Measurements from ENCODE around the gene PEF1.
A peak's percentile ranks its signal among the peaks of the same experiment; 100 is the strongest.

Gene PEF1

DNA sequence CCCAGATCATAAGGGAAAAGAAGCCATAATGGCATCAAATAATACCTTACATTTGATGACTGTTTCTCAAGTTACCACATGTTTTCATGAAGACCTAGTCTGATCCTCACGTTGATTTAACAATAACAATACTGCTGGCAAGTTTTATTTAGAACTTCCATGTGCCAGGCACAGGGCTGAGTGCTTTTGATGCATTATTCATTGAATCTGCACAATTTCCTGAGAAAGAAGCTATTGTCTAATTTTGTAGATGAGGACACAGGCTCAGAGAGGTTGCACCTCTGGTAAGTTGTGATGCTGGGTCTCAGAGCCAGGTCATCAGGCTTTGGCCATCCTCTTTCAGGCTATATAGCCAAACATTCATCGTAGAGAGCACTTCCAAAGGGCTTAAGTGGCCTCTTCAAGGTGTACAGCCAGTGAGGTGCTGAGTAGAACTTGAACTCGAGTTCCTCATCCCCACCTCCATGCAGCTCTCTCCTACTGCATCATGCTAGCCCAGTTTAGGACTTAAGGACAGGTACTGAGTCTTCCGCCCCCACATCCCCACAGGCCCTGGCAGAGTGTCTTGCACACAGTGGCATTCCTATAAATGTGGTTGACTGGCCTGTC lies 8.3 kb upstream of the PEF1 start:
- DNase-seq, result no peak

GRCh38 chr1:31651766-31652165 lies 7.1 kb upstream of the PEF1 start:
- DNase-seq, result no peak

DNA sequence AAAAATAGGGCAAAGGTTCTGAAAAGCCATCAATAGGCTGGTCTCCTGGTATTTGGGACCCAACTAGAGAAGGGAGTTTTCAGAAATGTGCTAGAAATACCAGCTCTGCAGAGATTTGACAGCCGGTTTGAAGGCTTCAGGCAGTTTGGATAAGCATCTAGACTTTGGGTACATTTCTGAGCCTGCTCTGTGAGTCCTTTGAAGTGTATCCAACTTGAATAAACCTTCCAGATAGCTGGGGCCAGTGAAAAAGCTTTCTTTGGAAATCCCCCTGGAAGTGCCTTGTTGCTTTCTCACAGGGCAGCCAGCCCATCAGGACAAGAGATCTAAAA lies 6.4 kb upstream of the PEF1 start:
- no peak for DNase-seq

DNA sequence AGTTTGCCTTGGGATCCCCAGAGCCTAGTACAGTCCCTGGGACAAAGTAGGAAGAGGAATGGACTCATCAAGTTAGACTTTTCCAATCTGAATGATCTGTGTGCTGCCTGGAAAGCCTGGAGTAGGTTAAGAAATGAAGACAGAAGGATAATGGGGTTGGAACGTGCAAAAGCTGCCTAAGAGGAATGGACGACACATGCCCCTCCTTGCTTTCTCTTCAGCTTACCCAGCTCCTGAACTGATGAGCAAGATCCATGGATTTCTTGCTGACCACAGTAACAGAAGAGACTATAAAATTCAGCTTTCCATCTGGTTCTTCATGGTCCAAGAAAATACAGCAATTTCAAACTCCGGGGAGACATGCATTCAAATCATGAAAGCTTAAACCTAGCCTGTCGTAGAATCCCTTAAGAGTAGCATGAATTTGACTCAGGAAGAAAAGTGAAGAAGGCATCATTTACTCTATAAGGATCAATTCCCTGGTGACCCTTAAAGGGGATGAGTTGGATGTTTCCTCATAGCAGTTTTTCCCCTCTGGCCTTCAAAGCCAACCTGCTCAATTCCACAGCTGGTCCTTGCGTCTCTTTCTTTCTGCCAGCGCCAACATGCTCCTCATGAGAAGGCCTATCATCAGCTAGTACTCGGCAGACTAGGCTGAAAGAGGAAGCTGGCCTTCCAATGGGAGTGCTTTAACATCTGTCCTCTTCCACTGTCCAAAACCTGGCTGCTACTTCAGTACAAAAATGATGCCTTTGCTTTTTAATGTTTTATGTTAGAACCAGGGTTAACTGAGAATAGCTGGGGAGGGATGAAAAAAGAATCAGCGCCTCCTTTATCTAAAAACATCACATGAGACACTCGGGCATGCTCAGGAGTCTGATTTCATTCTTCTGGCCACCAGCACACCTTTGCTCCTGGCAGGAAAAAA lies 5.7 kb upstream of the PEF1 start:
- DNase-seq, result no peak

- no peak for DNase-seq
Observed at GRCh38 chr1:31648641-31649357, 4.1 kb upstream of the PEF1 start.

- DNase-seq, result no peak
Observed at GRCh38 chr1:31648190-31648589, 3.5 kb upstream of the PEF1 start.

DNA sequence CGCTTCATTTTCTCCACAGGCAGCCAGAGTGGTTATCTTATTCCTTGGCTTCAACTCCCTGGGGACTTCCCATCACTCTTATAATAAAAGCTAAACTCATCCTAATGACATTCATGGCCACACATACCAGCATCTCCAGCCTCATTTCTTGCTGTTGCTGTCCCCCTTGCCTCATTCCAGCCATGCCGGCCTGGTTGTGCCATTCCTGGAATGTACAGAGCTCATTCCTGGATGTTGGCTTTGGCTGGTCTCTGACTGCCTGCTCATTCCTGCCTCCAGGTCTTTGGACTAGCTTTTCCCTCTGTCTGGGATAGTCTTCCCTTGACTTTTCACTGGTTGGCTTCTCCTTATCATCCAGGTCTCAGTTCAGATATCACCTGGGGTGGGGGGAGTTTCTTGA lies 2.4 kb upstream of the PEF1 start:
- DNase-seq, result no peak

DNA sequence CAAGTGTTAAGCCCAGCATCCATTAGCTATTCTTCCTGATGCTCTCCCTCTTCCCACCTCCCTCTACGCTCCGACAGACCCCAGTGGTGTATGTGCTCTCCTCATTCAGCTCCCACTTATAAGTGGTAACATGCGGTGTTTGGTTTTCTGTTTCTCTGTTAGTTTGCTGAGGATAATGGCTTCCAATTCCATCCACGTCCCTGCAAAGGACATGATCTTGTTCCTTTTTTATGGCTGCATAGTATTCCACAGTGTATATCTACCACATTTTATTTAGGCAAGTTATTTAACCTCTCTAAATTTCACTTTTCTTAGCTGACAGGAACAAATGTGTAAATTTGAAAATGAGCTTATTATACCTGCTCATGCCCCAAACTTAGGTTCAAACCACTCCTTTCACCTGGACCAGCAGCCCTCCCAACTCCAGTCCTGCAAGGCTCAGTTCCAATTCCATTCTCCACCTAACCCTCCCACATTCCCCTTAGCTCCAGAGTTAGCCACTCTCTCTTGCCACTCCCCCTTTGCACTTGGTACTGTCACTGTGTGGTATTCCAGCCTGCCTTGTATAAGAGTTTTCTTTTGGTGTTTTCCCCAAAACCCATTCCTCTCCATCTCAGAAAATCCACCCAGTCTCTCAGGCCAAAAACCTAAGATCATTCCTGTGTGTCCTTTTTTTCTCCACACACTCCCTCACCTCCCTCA lies 1.7 kb upstream of the PEF1 start:
- DNase-seq, result no peak

GRCh38 chr1:31645274-31645568 lies 545 bp upstream of the PEF1 start:
- no peak for DNase-seq

DNA sequence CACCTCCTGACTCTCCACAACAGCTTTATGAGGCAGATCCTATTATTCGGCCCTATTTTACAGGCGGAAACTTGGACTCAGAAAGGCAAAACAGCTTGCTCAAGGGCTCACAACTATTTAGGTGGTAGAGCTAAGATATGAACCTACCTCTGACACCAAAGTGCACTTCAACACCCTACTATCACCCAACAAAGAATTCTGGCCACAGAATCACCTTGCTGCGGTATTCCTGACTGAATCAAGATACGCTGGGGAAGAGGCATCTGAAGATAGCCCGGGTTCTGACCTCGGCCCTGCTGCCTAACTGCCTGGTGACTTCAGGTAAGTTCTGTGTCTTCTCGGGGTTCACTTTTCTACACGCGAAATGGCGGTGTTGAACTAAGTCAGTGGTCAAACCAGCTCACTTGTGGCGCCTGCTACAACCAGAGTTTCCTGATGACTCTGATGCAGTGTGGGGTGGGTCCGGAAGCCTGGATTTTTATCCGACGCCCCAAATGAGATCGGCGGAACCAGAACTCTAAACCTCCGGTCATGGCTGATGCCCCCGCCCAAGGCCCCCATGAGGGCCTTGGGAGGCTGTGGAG lies 608 bp downstream of the PEF1 start:
- DNase-seq, result no peak

DNA sequence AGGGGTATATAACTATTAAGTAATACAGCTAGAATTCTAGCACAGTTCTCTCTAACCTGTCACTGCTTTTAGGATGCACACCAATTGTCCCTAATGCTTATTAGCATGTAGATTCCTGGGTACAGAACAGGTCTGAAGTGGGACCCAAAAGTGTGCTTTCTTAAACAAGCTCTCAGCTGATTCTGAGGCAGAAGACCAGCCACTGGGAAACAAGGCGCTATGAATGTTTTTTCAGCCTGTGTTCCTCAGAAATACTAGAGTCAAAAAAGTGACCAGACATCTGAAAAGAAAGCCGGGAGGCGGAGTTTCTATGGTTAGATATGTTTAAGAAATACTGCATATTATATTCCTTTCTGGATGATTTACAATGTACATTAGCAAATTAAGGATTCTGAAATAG lies 1.8 kb downstream of the PEF1 start:
- DNase-seq, result no peak

GRCh38 chr1:31642366-31642765 lies 2.3 kb downstream of the PEF1 start:
- no peak for DNase-seq

- no peak for DNase-seq
Observed at GRCh38 chr1:31640964-31641363, 3.7 kb downstream of the PEF1 start.

GRCh38 chr1:31640179-31640578 lies 4.5 kb downstream of the PEF1 start:
- no peak for DNase-seq

GRCh38 chr1:31639543-31639942 lies 5.1 kb downstream of the PEF1 start:
- DNase-seq, result no peak

GRCh38 chr1:31637915-31638673 lies 6.6 kb downstream of the PEF1 start:
- peak; percentile 55 for DNase-seq

GRCh38 chr1:31633117-31633516 lies 11.6 kb downstream of the PEF1 start:
- no peak for DNase-seq

DNA sequence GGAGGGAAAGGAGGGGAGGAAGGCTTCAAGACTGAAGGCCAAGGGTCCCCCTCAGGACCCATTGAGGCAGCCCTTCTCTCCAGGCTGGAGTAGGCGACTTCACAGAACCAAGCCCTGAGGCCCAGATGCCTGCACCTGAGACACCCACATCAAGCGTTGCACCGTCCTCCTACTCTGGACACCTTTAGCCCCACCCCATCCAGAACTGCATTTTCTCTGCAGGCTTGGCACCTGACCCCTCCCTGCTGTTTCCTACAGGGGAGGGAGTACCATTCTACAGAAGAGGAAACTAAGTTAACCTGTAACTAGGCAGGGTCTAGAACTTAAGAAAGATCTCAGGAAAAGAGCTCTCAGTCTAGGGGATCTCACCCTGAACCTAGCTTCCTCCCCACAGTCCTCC lies 12.0 kb downstream of the PEF1 start:
- no peak for DNase-seq

- no peak for DNase-seq
Observed at GRCh38 chr1:31628931-31629556, 15.6 kb downstream of the PEF1 start.

DNA sequence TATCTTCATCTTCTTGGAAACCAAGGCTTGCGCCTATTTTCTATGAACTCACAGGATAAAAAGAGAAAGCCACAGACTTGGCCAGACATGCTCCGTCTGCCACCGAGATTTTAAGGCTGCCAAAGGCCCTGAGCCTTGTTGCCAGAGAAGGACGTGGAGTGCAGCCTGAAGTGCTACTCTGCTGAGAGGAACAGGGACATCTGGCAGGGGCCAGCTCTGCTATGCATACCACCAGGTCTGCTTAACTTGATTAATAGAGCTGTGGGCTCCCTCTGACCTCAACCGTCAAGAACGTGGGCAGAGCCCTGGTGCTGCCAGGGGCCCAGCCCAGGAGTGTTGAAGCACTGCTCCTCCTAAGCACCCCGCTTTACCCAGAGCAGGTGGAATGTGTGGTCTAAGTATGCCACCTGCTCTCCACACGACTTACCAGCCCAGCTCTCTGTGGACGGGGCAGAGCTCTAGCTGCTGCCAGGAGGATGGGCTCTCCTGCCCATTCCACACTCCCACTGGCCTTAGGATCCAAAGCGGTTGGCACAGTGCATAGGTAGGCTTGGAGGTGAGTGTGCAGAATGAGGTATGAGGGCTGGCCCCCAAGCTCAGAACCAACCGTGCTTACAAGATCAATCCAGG lies 16.6 kb downstream of the PEF1 start:
- no peak for DNase-seq

DNA sequence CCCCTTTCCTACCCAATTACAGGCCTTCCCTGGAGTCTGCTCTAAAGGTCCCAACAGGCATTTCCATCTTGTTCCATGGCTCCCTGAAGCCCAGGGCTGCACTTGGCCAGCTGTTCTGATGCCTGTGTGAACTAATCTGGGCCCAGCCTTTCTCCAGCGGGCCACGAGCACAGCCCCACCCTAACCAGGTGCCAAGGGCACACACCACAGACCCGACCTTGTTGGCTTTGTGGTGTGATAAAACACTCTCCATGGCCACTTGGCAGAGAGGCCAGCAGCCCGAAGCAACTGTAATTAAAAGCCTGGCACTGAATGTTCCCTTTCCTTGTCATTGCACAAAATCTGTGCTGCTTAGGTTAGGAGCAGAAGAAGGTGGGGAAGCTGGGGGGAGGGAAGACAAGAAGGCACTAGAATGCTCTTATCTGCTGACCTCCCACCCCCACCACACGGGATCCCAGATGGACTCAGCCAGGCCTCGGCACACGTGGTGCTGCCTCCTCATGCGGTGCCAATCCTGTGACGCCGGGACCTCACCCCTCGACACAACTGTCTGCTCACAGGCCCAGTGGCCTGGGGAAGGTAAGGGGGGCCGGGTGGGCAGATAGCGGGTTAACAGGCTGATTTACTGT lies 17.3 kb downstream of the PEF1 start:
- DNase-seq, result no peak
